GM12892 (cell line): ENCODE data around the gene DLG1.

Experiments used
- POLR2A ChIP-seq: IDR thresholded peaks from 2 replicates; pipeline ENCODE4 v1.6.1; 2011; ENCODE audit warnings: low read depth, low read length, control low read depth
- POLR2AphosphoS5 ChIP-seq: IDR thresholded peaks from 2 replicates; pipeline ENCODE4 v1.6.1; 2011; ENCODE audit warnings: low read depth, low read length, control low read depth
- TAF1 ChIP-seq: IDR thresholded peaks from 2 replicates; pipeline ENCODE4 v1.6.1; 2011; ENCODE audit warnings: low read depth, mild to moderate bottlenecking, control low read depth, low read length, borderline replicate concordance

DNA sequence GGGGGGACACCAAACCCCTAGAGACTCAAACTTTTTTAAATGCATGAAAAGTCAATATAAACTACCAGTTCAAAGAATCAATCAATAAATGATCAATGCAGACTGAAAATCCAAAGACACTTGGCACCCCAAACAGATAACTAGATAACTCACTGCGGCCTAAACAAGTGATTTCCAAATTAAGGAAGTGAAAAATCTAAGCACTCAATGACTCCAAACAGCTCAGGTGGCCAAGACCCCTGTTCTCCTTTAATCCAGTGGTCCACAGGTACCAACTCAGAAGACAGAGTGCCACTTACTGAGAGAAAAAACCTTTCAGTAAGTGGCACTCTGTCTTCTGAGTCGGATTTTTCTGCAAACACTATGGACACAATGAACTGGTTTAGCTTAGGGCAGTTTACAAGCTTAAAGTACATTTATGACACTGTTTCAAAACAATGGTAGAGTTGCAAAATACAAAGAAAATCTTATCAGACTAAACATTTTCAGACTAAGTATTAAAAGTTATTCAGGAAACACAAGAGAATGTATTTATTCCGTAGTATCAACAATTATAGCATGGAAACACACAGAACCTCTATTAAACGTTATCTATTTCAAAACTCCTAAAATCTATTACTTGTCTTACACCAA is 4.7 kb downstream of the DLG1 start:
- TF ChIP-seq POLR2A, result no peak
- no peak for TF ChIP-seq POLR2AphosphoS5
- TF ChIP-seq TAF1, result no peak
